Measurements from ENCODE around the gene TCF7L1.
"Not testable (repeated sequence)": the region's sequence is repeated elsewhere in the genome, so short reads cannot be mapped to it uniquely, and the experiment has no call there.

The TCF7L1 gene

GRCh38 chr2:85132397-85132796 is 795 bp upstream of the TCF7L1 start:
- DNase-seq, result no peak

- no peak for DNase-seq
Observed at GRCh38 chr2:85133751-85134254, 611 bp downstream of the TCF7L1 start.

GRCh38 chr2:85134255-85134895 is 1.2 kb downstream of the TCF7L1 start:
- DNase-seq, result no peak

- no peak for DNase-seq
Observed at GRCh38 chr2:85134896-85135659, 1.9 kb downstream of the TCF7L1 start.

- no peak for DNase-seq
Observed at GRCh38 chr2:85135660-85135914, 2.4 kb downstream of the TCF7L1 start.

GRCh38 chr2:85137156-85137555 is 4.0 kb downstream of the TCF7L1 start:
- DNase-seq, result no peak

- no peak for DNase-seq
Observed at GRCh38 chr2:85143463-85144082, 10.4 kb downstream of the TCF7L1 start.

GRCh38 chr2:85145116-85145820 is 12.1 kb downstream of the TCF7L1 start:
- no peak for DNase-seq

- DNase-seq, result no peak
Observed at GRCh38 chr2:85148190-85148589, 15.0 kb downstream of the TCF7L1 start.

- DNase-seq, result no peak
Observed at GRCh38 chr2:85151026-85151425, 17.8 kb downstream of the TCF7L1 start.

GRCh38 chr2:85152895-85153294 is 19.7 kb downstream of the TCF7L1 start:
- no peak for DNase-seq

- no peak for DNase-seq
Observed at GRCh38 chr2:85154048-85154753, 21.0 kb downstream of the TCF7L1 start.

GRCh38 chr2:85155082-85155481 is 21.9 kb downstream of the TCF7L1 start:
- DNase-seq, result not testable (repeated sequence)

GRCh38 chr2:85156153-85156552 is 23.0 kb downstream of the TCF7L1 start:
- DNase-seq, result no peak

- DNase-seq, result no peak
Observed at GRCh38 chr2:85156619-85157018, 23.4 kb downstream of the TCF7L1 start.

GRCh38 chr2:85157345-85157744 is 24.2 kb downstream of the TCF7L1 start:
- DNase-seq, result no peak

- DNase-seq, result no peak
Observed at GRCh38 chr2:85158559-85159273, 25.5 kb downstream of the TCF7L1 start.

- no peak for DNase-seq
Observed at GRCh38 chr2:85159589-85159988, 26.4 kb downstream of the TCF7L1 start.

GRCh38 chr2:85160966-85161960 is 28.1 kb downstream of the TCF7L1 start:
- DNase-seq, result no peak

- no peak for DNase-seq
Observed at GRCh38 chr2:85162746-85163301, 29.6 kb downstream of the TCF7L1 start.

- no peak for DNase-seq
Observed at GRCh38 chr2:85163675-85164074, 30.5 kb downstream of the TCF7L1 start.
